ENCODE results near the gene ECHS1. TPM values are rescaled to one million over a fixed set of nuclear protein-coding genes. Genes with fewer than 3 reads are reported as not detected.
"Not testable (repeated sequence)": the region's sequence is repeated elsewhere in the genome, so short reads cannot be mapped to it uniquely, and the experiment has no call there.

Gene ECHS1
- total and polyA plus RNA-seq, 2 of the 8 experiments (the other 6 are each of a cell fraction or from before 2014, with no cell fraction given), result 41.7 to 101 TPM

- H3K9me3 ChIP-seq (ENCODE audit: insufficient read depth in 2 of 2, low read depth in 1 of 2, low read length in 1 of 2); H3K23me2 ChIP-seq (ENCODE audit: low read depth, low read length); H3K4me3 ChIP-seq (ENCODE audit: extremely low read depth in 1 of 4, insufficient read depth in 2 of 4, low read depth in 3 of 4, low read length in 4 of 4); H4K91ac ChIP-seq (replicated peaks; ENCODE audit: insufficient read length, low read length); H2BK20ac ChIP-seq (ENCODE audit: low read length); H3K27ac ChIP-seq (ENCODE audit: low read depth, low read length); H3K18ac ChIP-seq (ENCODE audit: extremely low read depth, low read length); H3K9ac ChIP-seq (replicated peaks in 1 of 4; ENCODE audit: extremely low read depth in 1 of 4, low read depth in 3 of 4, low read length in 3 of 4); H4K5ac ChIP-seq (ENCODE audit: insufficient read length, low read depth, low read length); H4K20me1 ChIP-seq (replicated peaks in 1 of 2; ENCODE audit: control insufficient read depth in 1 of 2, insufficient read depth in 2 of 2, low read length in 2 of 2); H3K4me2 ChIP-seq (ENCODE audit: insufficient read depth in 1 of 2, low read depth in 2 of 2, low read length in 2 of 2); DNase-seq (ENCODE audit: low read depth in 1 of 2, low spot score in 2 of 2); H2BK12ac ChIP-seq (ENCODE audit: low read depth, low read length); H3K79me1 ChIP-seq (ENCODE audit: low read depth, low read length); POLR2A ChIA-PET (ENCODE audit: partially characterized antibody); H4K8ac ChIP-seq (ENCODE audit: extremely low read depth, insufficient read depth, low read length); H3K23ac ChIP-seq (ENCODE audit: insufficient read length); H3K79me2 ChIP-seq (ENCODE audit: control insufficient read depth in 1 of 2, insufficient read depth in 2 of 2, low read length in 2 of 2); H2AK5ac ChIP-seq (ENCODE audit: low read depth, low read length); H3K36me3 ChIP-seq (ENCODE audit: control insufficient read depth in 2 of 4, insufficient read depth in 4 of 4, low read length in 3 of 4); H3K4ac ChIP-seq (replicated peaks; ENCODE audit: insufficient read length, low read depth, low read length); H2BK15ac ChIP-seq (ENCODE audit: low read length); H3K14ac ChIP-seq (ENCODE audit: insufficient read length); H3K56ac ChIP-seq (replicated peaks; ENCODE audit: insufficient read length, low read depth, low read length); H2AFZ ChIP-seq (ENCODE audit: low read length); H2BK5ac ChIP-seq (ENCODE audit: low read depth, low read length); H3K4me1 ChIP-seq (replicated peaks in 1 of 4; ENCODE audit: control insufficient read depth in 3 of 4, insufficient read depth in 4 of 4, low read length in 3 of 4); H2BK120ac ChIP-seq (replicated peaks; ENCODE audit: low read depth, low read length); H3K27me3 ChIP-seq (replicated peaks in 1 of 4; ENCODE audit: control insufficient read depth in 3 of 4, extremely low read depth in 1 of 4, insufficient read depth in 3 of 4, low read length in 3 of 4); FAIRE-seq: not testable (repeated sequence)
- CTCF ChIA-PET (ENCODE audit: partially characterized antibody), result interaction anchor here (0.7 to 1.5 kb wide), 3 partner anchors 9 to 73 kb away, joined by 3 to 6 read pairs (median 4); no protein-coding TSS in a partner anchor
- WGBS, 2 experiments (ENCODE audit: extremely low coverage in 1 of 2, insufficient coverage in 1 of 2, insufficient read length in 1 of 2, insufficient replicate concordance in 2 of 2, low coverage in 1 of 2, low lambda C conversion rate in 2 of 2, missing lambda C conversion rate in 1 of 2), result 90% methylated on average over 4 of the region's 4 CpGs; no CpG with 5 or more reads in 1 of the 2 experiments
These were observed 13.8 kb upstream of the ECHS1 start for GRCh38 chr10:133386951-133387350.
